HG02798 (cell line): ENCODE results near the gene XAGE1B.
"Not testable (repeated sequence)": the region's sequence is repeated elsewhere in the genome, so short reads cannot be mapped to it uniquely, and the experiment has no call there.

ENCODE experiments used
- ATAC-seq: cut with Tn5 transposase; IDR thresholded peaks from one replicate; pipeline ENCODE4 v1.9.1; 2021; ENCODE audit warnings: mild to moderate bottlenecking; ENCODE audit not compliant: unreplicated experiment, poor library complexity

The XAGE1B gene, protein sequence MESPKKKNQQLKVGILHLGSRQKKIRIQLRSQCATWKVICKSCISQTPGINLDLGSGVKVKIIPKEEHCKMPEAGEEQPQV

DNA sequence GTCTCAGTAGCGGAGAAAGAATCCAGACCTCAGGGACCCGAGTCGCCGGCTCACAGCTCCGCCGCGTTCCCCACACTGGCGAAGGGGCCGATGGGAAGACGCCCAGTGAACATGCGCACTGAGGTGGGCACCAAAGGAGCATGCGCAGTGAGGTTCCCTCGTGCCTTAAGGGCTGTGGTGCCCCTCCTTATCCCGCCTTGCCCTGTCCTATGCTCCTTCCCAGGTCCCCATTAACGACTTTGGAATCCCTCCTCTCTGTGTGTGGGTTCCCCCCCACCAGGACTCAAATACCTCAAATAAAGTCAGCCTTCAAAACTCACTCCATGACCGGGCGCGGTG, at the start of gene XAGE1B:
Gene XAGE1B (minus strand): TSS at position 77 of the 339 bp plus-strand sequence. CDS start 1,536 bp downstream, outside the sequence.
- ATAC-seq, result not testable (repeated sequence)

DNA sequence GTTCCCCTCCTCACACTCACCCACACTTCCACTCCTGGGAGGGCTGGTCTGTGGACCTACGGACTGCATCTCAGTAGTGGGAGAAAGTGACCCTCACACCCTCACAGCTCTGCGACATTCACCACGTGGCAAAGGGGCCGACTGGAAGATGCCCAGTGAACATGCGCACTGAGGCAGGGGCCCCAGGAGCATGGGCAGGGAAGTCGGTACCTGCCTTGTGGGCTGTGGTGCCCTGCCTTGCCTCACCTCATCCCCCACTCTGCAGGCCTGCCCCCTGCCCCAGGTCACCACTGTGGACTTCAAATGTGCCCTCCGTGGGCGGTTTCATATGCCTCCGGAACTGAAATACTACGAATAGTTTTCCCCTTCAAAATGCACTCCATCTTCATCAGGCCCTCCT, 46.2 kb upstream of the XAGE1B start:
- no peak for ATAC-seq

DNA sequence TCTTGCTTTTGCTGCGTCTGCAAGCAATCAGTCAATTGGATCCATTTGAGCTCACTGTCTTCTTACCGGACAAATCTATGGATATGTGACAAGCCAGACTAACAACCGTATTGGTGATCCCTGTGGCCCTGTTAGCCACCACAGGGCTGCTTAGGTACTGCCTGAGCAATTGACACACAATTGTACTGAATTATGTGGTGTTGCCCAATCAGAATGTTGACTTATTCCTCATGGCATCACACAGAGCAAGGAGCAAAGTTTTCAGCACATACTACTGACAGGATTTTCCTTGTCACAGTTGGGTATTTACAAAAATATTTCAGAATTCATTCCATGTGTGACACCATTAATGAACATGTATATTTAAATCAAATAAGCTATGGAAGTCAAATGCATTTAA, 41.3 kb upstream of the XAGE1B start:
- no peak for ATAC-seq

DNA sequence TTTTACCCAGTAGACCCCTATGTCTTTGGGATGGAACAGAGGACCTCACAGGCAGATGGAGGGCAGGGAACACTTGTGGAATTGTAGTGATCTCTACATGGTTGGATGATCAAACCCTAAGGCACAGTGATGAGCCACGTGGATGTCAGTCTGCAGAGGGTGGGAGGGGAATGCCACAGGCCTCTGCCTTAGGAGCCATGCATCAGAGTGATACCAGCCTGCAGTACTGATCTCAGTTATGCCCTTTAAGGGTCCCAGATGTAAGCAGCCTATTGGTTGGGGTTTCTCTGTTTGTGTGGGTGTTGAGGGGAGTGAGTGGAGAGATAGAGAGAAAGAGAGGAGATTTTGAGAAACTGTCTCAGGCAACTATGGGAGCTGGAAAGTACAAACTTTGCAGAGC, 39.9 kb upstream of the XAGE1B start:
- no peak for ATAC-seq

DNA sequence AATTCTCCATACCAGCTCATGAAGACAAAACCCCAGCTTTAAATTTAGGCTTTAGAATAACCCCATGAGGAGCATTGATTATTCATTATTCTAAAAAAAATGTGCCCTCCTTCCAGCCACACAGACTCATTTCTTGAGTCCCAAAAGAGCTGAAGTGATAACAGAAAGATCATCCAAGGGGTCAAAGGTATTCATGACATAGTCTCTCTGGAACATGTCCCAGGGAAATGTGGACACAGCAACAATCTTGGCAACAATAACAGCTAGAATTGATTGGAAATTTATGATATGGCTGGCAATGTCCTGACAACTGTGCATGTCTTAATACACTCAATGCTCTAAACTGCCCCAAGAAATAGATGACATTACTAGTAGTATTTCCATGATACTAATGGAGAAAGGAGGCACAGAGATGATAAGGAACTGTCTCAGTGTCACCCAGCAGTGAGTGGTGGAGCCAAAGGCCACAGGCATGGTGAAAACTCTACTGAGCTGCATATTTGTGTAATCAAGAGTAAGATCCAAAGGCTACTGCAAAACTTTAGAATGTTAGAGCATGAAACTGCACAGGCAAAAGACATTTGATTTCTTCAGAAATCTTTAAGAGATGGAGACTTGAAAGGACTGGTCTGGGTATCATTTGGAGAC, 37.3 kb upstream of the XAGE1B start:
- no peak for ATAC-seq

DNA sequence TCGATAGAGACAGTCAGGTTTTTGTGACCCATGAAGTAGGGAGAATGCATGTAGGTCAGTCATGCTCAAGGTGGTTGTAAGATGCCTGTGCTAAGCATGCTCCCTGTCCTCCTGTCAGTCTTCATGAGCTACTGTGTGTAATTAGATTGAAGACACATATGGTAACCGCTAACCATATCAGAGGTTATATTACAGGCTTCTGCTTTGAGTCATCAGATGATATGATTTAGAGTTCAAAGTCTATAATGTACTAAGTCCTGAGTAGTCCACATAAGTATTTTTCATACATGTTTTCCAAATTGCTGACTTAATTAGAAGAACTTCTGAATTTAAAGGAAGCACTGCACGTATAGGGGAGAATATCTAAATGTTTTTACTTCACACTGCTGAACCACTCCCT, 31.9 kb upstream of the XAGE1B start:
- ATAC-seq, result not testable (repeated sequence)

DNA sequence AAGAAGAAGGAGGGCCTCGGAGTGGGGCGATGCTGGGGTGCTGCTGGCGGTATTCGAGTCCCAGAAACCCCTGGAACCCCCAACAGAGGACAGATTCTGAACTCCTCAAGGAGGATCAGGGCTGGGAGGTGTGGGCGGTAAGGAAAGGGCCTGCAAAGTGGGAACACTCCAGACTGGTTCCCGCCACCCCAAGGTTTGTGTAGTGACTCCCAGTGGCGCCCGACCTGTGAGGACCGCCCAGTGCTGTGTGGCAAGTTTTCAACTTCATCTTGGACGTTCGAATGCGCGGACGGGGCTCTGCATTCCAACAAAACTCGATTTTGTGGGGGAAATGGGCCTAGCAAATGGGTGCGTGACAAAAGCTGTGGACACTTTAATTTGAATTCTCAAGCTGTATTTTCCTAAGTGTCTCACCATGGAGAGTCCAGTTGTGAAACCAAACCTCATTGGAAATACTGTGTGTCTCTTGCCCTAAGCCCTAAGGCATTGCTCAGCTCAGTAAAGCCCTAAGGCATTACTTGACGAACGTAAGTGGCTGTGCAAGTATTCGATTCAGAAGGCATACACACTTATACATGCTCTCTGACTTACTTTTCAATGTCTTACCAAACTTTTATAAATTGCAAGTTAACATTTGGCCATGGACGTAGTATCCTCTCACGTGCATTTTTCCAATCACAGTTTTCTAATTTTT, 27.4 kb upstream of the XAGE1B start:
- no peak for ATAC-seq

DNA sequence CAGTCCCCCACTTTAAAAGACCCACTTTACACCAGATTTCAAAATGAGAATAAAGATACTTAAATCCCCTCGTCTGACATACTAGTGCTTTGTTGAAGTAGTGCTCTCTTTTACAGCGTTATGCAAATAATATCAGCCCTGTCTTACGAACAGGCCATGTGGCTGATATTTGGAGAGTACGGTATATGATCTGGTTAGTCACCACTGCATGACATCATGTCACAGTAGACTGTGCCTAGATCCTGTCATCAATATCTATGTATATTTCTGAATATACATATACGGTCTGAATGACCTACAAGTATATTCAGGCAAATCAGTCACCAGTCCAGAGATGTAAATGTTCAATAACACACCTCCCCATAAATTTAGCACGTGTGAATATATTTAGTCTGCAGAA, 25.4 kb upstream of the XAGE1B start:
- no peak for ATAC-seq

DNA sequence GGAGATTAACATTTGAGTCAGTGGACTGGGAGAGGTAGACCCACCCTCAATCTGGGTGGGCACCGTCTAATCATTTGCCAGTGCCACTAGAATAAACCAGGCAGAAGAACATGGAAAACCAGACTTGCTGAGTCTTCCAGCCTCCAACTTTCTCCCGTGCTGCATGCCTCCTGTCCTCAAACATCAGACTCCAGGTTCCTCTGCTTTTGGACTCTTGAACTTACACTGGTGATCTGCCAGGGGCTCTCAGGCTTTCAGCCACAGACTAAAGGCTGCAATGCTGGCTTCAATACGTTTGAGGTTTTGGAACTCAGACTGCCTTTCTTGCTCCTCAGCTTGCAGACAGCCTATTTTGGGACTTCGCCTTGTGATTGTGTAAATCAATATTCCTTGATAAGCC, 24.2 kb upstream of the XAGE1B start:
- not testable (repeated sequence) for ATAC-seq

DNA sequence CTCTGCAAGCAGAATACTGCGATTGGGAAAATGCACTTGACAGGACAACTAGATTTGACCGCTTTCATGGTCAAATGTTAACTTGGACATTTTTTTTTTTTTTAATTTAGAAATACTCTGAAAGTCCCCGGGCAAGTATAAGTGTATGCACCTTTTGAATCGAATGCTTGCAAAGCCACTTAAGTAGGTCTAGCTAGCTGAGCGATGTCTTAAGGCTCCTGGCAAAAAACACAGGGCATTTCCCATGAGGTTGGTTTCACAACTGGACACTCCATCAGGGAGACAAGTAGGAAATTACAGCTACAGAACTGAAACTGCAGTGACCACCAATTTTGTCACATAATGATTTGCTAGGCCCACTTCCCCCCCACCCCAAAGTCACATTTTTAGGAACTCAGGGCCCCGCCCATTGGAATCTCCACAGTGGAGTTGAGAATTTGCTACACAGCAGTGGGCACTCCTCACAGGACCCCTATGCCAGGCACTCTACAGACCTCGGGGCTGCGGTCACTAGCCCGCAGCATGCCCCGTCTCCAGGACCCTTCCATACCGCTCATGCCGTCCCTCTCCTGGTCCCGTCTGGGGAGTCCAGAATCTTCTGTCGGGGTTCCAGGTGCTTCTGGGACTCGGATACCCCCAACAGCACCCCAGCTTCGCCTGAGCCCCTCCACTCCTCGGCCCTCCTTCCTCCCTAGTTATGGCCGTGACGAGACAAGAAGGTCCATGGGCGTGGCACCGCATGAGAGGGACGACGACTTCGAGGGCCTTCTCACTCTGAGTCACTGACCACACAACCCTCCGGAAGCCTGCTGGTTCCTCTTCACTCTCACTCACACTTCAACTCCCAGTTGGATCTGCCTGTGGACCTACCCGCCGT, 515 bp downstream of the XAGE1B start:
- ATAC-seq, result not testable (repeated sequence)

DNA sequence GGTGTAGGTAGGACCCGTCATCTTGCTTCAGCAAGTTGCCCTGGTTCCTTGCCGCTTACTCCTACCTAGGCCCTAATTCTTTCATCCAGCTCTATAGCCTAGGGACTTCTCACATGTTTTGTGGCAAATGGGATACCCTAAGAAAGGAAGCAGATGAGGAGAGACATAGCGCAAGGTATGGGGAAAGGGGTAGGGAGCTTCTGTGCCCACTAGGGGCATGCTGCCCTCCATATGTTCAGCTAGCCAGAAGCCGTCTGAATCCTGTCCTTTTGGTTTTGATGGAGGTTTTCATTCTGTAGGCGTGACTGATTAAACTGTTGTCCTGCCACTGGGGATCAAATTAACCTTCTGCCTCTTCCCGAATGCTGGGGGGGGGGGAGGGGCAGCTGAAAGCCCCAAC, 5.7 kb downstream of the XAGE1B start:
- not testable (repeated sequence) for ATAC-seq

DNA sequence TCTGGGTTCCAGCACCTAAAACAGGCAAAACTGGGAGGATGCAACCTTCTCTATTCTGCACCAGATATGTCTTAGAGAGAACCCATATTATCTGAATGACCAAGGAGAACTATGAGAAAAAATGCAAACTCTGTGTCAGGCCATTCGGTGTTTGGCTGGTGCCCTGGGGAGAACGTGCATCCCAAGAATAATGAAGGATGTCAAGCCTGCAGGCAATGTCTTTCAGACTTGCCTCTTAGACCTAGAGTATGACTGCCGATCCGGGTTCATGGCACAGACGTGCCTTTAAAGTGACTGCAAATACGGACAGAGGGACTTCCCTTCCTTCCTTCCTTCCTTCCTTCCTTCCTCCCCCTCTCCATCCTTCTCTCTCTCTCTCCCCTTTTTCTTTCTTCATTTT, 6.9 kb downstream of the XAGE1B start:
- ATAC-seq, result no peak

DNA sequence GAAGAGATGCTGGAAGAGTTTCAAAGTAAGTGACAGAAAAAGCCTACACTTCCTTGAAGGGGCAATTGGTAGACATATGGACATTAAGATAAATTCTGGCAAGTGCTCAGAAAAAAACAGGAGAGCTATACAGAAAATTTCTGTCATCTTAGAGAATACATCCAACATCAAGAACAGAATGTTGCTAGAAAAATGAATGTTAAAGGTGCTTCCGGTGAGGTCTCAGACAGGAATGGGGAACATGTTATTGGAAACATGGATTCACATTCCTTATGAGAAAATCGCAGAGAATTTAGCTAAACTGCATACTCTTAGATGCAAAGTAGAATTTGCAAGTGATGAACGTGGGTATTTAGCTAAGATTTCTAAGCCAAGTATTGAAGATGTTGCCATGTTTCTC, 9.5 kb downstream of the XAGE1B start:
- no peak for ATAC-seq

DNA sequence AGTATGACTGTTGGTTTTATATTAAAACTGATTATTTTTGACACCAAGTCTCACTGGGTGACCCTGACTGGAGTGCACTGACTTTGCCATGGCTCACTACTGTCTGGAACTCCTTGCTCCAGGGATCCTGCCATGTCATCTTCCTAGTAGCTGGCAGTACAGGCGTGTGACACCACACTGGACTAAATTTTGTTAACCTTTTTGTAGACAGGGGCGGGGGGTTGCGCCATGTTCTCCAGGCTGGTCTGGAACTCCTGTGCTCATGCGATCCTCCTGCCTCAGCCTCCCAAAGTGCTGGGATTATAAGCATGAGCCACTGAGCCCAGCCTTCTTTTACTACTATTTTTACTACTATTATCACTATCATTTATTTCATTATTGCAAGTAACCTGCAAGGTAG, 12.3 kb downstream of the XAGE1B start:
- ATAC-seq, result no peak

DNA sequence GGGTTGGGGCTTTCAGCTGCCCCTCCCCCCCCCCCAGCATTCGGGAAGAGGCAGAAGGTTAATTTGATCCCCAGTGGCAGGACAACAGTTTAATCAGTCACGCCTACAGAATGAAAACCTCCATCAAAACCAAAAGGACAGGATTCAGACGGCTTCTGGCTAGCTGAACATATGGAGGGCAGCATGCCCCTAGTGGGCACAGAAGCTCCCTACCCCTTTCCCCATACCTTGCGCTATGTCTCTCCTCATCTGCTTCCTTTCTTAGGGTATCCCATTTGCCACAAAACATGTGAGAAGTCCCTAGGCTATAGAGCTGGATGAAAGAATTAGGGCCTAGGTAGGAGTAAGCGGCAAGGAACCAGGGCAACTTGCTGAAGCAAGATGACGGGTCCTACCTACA, 15.5 kb downstream of the XAGE1B start:
- ATAC-seq, result not testable (repeated sequence)

DNA sequence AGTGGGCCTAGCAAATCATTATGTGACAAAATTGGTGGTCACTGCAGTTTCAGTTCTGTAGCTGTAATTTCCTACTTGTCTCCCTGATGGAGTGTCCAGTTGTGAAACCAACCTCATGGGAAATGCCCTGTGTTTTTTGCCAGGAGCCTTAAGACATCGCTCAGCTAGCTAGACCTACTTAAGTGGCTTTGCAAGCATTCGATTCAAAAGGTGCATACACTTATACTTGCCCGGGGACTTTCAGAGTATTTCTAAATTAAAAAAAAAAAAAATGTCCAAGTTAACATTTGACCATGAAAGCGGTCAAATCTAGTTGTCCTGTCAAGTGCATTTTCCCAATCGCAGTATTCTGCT, 20.5 kb downstream of the XAGE1B start:
- not testable (repeated sequence) for ATAC-seq

DNA sequence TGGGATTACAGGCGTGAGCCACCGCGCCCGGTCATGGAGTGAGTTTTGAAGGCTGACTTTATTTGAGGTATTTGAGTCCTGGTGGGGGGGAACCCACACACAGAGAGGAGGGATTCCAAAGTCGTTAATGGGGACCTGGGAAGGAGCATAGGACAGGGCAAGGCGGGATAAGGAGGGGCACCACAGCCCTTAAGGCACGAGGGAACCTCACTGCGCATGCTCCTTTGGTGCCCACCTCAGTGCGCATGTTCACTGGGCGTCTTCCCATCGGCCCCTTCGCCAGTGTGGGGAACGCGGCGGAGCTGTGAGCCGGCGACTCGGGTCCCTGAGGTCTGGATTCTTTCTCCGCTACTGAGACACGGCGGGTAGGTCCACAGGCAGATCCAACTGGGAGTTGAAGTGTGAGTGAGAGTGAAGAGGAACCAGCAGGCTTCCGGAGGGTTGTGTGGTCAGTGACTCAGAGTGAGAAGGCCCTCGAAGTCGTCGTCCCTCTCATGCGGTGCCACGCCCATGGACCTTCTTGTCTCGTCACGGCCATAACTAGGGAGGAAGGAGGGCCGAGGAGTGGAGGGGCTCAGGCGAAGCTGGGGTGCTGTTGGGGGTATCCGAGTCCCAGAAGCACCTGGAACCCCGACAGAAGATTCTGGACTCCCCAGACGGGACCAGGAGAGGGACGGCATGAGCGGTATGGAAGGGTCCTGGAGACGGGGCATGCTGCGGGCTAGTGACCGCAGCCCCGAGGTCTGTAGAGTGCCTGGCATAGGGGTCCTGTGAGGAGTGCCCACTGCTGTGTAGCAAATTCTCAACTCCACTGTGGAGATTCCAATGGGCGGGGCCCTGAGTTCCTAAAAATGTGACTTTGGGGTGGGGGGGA, 21.1 kb downstream of the XAGE1B start, which contains the start of gene XAGE1A:
Gene XAGE1A (plus strand): TSS at position 264 of the 874 bp plus-strand sequence. CDS start 1,554 bp downstream, outside the sequence.
- ATAC-seq, result not testable (repeated sequence)

DNA sequence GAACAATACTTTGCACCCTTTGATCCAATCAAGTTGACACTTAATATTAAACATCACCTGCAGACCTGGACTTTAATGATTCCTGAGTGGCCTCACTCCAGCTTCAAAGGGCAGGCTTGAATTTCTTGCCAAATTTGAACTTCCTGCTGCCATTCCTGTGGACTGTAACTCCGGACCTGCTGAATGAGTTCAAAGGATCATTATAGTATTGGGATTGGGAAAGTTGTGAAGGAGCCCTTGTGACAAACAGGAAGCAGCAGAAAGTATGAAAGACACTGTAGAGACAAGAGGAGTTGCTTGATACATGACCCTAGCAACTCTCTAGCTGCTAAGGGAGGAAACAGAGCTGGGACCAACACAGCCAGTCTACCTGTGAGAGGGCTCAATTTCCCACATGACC, 45.6 kb downstream of the XAGE1B start:
- not testable (repeated sequence) for ATAC-seq
